HepG2 (cell line): ENCODE results near the gene SAMD14. TPM values are rescaled to one million over a fixed set of nuclear protein-coding genes. Genes with fewer than 3 reads are reported as not detected.

Experiments
- GPN1 ChIP-seq: sonication (generic); formaldehyde crosslinking; IDR thresholded peaks from 2 replicates; pipeline ENCODE4 v1.5.1; 2020; ENCODE audit warnings: missing genetic modification reagents, borderline replicate concordance
- HDAC2 ChIP-seq: sonication (generic); formaldehyde crosslinking; IDR thresholded peaks from 2 replicates; pipeline ENCODE4 v1.4.0; 2020; ENCODE audit warnings: missing genetic modification reagents
- HES4 ChIP-seq: sonication (generic); formaldehyde crosslinking; IDR thresholded peaks from 2 replicates; pipeline ENCODE4 v1.9.0; 2021; ENCODE audit warnings: mild to moderate bottlenecking, missing genetic modification reagents, borderline replicate concordance
- NAIF1 ChIP-seq: sonication (generic); formaldehyde crosslinking; IDR thresholded peaks from 2 replicates; pipeline ENCODE4 v1.5.0; 2020; ENCODE audit warnings: mild to moderate bottlenecking, missing genetic modification reagents, borderline replicate concordance
- PHF21A ChIP-seq: sonication (generic); formaldehyde crosslinking; IDR thresholded peaks from 2 replicates; pipeline ENCODE4 v1.5.0; 2020; ENCODE audit warnings: mild to moderate bottlenecking, missing genetic modification reagents
- POLR2AphosphoS5 ChIP-seq: IDR thresholded peaks from 2 replicates; pipeline ENCODE4 v1.6.1; 2012; ENCODE audit warnings: low read depth, low read length
- SOX13 ChIP-seq, 3 experiments: fragments of 450-650 bp in 1 of 3; sonication (generic) in 1 of 3; formaldehyde crosslinking in 1 of 3; IDR thresholded peaks in 2 of 3; conservative IDR thresholded peaks in 1 of 3; 2 replicates each; pipeline versions ENCODE4 v1.5.0 to v1.6.1; 2016 to 2020; ENCODE audit warnings: antibody characterized with exemption in 1 of 3, mild to moderate bottlenecking in 1 of 3, missing compliant biosample characterization in 1 of 3, missing genetic modification reagents in 1 of 3, moderate library complexity in 1 of 3
- SP2 ChIP-seq: sonication (generic); formaldehyde crosslinking; IDR thresholded peaks from 2 replicates; pipeline ENCODE4 v1.5.1; 2020; ENCODE audit warnings: mild to moderate bottlenecking, missing genetic modification reagents
- SRSF1 ChIP-seq: fragments of 200-400 bp; formaldehyde crosslinking; optimal IDR thresholded peaks from 2 replicates; pipeline ENCODE3; 2017; ENCODE audit warnings: mild to moderate bottlenecking, low read depth, low read length, moderate library complexity
- TCF7 ChIP-seq: sonication (generic); IDR thresholded peaks from 2 replicates; pipeline ENCODE4 v1.6.1; 2016; ENCODE audit warnings: antibody characterized with exemption, low read depth
- ZFX ChIP-seq: sonication (generic); formaldehyde crosslinking; IDR thresholded peaks from 2 replicates; pipeline ENCODE4 v1.4.0; 2020; ENCODE audit warnings: mild to moderate bottlenecking, low read depth, missing genetic modification reagents, moderate library complexity
- ZNF17 ChIP-seq: sonication (generic); formaldehyde crosslinking; IDR thresholded peaks from 2 replicates; pipeline ENCODE4 v1.5.0; 2020; ENCODE audit warnings: mild to moderate bottlenecking, missing genetic modification reagents
- ZNF207 ChIP-seq: fragments of 450-650 bp; IDR thresholded peaks from 2 replicates; pipeline ENCODE4 v1.6.1; 2016; ENCODE audit warnings: antibody characterized with exemption, borderline replicate concordance
- ZNF841 ChIP-seq: sonication (generic); formaldehyde crosslinking; IDR thresholded peaks from 2 replicates; pipeline ENCODE4 v1.8.1; 2023; ENCODE audit warnings: missing genetic modification reagents, borderline replicate concordance
- polyA plus RNA-seq, 8 experiments: library from polyadenylated mRNA; depleted of rRNA in 3 of 8; stranded (reverse) in 7 of 8; unstranded in 1 of 8; fragments of >200 nt; fragmentation: Illumina TruSeq in 4 of 8; extraction: Trizol in 4 of 8; gene quantifications; 2 replicates each; pipeline versions ENCODE4 v1.2.1 to v1.2.3, GENCODE V29; 2011 to 2016; ENCODE audit warnings: low read depth in 4 of 8, missing spikeins in 1 of 8, mixed read lengths in 1 of 8; ENCODE audit not compliant: insufficient read depth in 1 of 8
- total RNA-seq, 5 experiments: library from RNA; depleted of rRNA; stranded (reverse); fragments of >200 nt; fragmentation: Illumina TruSeq; extraction: Trizol; gene quantifications; 2 replicates each; pipeline ENCODE4 v1.2.3, GENCODE V29; 2016; ENCODE audit warnings: low read depth in 1 of 5
- TF ChIP-seq, protein P1 (sequence below): sonication (generic); formaldehyde crosslinking; IDR thresholded peaks from 2 replicates; pipeline ENCODE4 v1.5.0; 2020; ENCODE audit warnings: mild to moderate bottlenecking, missing genetic modification reagents, borderline replicate concordance
- TF ChIP-seq, protein P2 (sequence below): sonication (generic); formaldehyde crosslinking; IDR thresholded peaks from 2 replicates; pipeline ENCODE4 v1.5.0; 2020; ENCODE audit warnings: missing genetic modification reagents, mild to moderate bottlenecking, borderline replicate concordance
- TF ChIP-seq, protein P3 (sequence below): sonication (generic); formaldehyde crosslinking; IDR thresholded peaks from 2 replicates; pipeline ENCODE4 v1.4.0; 2020; ENCODE audit warnings: missing genetic modification reagents
- TF ChIP-seq, protein P4 (sequence below): sonication (generic); formaldehyde crosslinking; IDR thresholded peaks from 2 replicates; pipeline ENCODE4 v1.5.0; 2020; ENCODE audit warnings: missing genetic modification reagents

Gene SAMD14
- total and polyA plus RNA-seq, 2 of the 13 experiments (the other 11 are each of a cell fraction or from before 2014, with no cell fraction given), result 0.07 to 0.22 TPM

DNA sequence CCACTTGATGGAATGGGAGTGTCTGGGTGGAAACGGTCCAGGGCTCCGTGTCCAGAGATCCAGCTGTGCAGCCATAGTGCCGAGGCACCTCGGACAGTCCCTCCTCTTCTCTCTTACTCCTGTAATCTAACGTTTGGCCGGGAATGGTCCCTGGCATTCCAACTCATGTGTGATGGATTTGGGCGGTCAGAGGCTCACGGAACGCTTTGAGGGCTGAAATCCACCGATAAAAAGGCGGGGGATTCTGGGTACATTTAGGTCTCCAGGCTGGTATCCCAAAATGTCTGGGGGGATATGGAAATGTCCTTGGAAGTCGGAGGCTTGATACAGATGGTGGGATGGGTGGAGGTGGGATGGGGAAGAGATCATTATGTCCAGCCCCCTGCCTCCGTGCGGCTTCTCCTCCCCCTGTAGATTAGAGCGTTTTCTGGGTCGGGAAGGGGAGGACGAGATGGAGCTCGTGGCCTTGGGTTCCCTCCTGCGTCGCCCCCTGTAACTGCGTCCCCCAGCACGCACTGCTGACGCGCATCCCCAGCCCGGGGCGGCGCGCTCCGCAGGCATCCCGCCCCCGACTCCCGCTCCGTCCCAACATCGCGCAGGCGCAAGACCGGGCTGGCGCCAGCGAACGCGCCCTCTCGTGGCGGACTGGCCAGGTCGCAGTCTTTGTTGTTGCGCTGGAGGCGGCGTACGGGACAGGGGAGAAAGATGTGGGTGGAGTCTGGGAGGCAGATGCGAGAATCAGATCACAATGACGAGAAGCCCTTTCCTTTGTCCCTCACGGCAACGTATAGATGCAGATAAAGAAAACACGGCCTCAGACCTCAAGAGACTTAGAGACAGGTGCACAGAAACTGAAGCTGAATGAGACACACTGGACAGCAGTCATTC is 31.3 kb upstream of the SAMD14 start (continued):
- TF ChIP-seq, protein P1, sequence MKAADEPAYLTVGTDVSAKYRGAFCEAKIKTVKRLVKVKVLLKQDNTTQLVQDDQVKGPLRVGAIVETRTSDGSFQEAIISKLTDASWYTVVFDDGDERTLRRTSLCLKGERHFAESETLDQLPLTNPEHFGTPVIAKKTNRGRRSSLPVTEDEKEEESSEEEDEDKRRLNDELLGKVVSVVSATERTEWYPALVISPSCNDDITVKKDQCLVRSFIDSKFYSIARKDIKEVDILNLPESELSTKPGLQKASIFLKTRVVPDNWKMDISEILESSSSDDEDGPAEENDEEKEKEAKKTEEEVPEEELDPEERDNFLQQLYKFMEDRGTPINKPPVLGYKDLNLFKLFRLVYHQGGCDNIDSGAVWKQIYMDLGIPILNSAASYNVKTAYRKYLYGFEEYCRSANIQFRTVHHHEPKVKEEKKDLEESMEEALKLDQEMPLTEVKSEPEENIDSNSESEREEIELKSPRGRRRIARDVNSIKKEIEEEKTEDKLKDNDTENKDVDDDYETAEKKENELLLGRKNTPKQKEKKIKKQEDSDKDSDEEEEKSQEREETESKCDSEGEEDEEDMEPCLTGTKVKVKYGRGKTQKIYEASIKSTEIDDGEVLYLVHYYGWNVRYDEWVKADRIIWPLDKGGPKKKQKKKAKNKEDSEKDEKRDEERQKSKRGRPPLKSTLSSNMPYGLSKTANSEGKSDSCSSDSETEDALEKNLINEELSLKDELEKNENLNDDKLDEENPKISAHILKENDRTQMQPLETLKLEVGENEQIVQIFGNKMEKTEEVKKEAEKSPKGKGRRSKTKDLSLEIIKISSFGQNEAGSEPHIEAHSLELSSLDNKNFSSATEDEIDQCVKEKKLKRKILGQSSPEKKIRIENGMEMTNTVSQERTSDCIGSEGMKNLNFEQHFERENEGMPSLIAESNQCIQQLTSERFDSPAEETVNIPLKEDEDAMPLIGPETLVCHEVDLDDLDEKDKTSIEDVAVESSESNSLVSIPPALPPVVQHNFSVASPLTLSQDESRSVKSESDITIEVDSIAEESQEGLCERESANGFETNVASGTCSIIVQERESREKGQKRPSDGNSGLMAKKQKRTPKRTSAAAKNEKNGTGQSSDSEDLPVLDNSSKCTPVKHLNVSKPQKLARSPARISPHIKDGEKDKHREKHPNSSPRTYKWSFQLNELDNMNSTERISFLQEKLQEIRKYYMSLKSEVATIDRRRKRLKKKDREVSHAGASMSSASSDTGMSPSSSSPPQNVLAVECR (CRISPR knock-in tag), result peak; percentile 70
- TF ChIP-seq, protein P2, sequence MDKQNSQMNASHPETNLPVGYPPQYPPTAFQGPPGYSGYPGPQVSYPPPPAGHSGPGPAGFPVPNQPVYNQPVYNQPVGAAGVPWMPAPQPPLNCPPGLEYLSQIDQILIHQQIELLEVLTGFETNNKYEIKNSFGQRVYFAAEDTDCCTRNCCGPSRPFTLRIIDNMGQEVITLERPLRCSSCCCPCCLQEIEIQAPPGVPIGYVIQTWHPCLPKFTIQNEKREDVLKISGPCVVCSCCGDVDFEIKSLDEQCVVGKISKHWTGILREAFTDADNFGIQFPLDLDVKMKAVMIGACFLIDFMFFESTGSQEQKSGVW (CRISPR knock-in tag), result no peak
- TF ChIP-seq SP2 (CRISPR knock-in tag) (no peak), ZNF17 (CRISPR knock-in tag) (no peak), HDAC2 (CRISPR knock-in tag) (peak; percentile 51; the same call in 1 of the 2 replicates), POLR2AphosphoS5 (no peak), NAIF1 (CRISPR knock-in tag) (no peak), ZNF841 (no peak), HES4 (CRISPR knock-in tag) (no peak), GPN1 (no peak), SRSF1 (peak; percentile 55), PHF21A (peak; percentile 38; the same call in 1 of the 2 replicates), ZFX (CRISPR knock-in tag) (peak; percentile 57; the same call in 1 of the 2 replicates), SOX13 (IDR thresholded peaks at IDR 0.05) (no peak), SOX13 (CRISPR knock-in tag; conservative IDR thresholded peaks at IDR 0.05 in 1 of 2, IDR thresholded peaks at IDR 0.05 in 1 of 2) (peak in 1 of 2 experiments; percentile 61; a peak in 1 of 4 replicates), ZNF207 (no peak), TCF7 (no peak)
- TF ChIP-seq, protein P3, sequence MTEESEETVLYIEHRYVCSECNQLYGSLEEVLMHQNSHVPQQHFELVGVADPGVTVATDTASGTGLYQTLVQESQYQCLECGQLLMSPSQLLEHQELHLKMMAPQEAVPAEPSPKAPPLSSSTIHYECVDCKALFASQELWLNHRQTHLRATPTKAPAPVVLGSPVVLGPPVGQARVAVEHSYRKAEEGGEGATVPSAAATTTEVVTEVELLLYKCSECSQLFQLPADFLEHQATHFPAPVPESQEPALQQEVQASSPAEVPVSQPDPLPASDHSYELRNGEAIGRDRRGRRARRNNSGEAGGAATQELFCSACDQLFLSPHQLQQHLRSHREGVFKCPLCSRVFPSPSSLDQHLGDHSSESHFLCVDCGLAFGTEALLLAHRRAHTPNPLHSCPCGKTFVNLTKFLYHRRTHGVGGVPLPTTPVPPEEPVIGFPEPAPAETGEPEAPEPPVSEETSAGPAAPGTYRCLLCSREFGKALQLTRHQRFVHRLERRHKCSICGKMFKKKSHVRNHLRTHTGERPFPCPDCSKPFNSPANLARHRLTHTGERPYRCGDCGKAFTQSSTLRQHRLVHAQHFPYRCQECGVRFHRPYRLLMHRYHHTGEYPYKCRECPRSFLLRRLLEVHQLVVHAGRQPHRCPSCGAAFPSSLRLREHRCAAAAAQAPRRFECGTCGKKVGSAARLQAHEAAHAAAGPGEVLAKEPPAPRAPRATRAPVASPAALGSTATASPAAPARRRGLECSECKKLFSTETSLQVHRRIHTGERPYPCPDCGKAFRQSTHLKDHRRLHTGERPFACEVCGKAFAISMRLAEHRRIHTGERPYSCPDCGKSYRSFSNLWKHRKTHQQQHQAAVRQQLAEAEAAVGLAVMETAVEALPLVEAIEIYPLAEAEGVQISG (CRISPR knock-in tag), result peak; percentile 60
- TF ChIP-seq, protein P4, sequence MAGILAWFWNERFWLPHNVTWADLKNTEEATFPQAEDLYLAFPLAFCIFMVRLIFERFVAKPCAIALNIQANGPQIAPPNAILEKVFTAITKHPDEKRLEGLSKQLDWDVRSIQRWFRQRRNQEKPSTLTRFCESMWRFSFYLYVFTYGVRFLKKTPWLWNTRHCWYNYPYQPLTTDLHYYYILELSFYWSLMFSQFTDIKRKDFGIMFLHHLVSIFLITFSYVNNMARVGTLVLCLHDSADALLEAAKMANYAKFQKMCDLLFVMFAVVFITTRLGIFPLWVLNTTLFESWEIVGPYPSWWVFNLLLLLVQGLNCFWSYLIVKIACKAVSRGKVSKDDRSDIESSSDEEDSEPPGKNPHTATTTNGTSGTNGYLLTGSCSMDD (CRISPR knock-in tag), result no peak
